GM12801 (cell line): ENCODE data around the gene ERGIC1.

ENCODE experiments used
- CTCF ChIP-seq: IDR thresholded peaks from one replicate; pipeline ENCODE4 v1.5.1; 2011; ENCODE audit warnings: control low read depth; ENCODE audit not compliant: insufficient read length; ENCODE audit errors: extremely low read depth

ERGIC1 gene

GRCh38 chr5:172834415-172835289 is 601 bp downstream of the ERGIC1 start:
- TF ChIP-seq CTCF, result no peak

- TF ChIP-seq CTCF, result no peak
Observed at GRCh38 chr5:172835290-172835993, 1.4 kb downstream of the ERGIC1 start.

- no peak for TF ChIP-seq CTCF
Observed at GRCh38 chr5:172835994-172836356, 1.9 kb downstream of the ERGIC1 start.

- TF ChIP-seq CTCF, result no peak
Observed at GRCh38 chr5:172837640-172838039, 3.6 kb downstream of the ERGIC1 start.

DNA sequence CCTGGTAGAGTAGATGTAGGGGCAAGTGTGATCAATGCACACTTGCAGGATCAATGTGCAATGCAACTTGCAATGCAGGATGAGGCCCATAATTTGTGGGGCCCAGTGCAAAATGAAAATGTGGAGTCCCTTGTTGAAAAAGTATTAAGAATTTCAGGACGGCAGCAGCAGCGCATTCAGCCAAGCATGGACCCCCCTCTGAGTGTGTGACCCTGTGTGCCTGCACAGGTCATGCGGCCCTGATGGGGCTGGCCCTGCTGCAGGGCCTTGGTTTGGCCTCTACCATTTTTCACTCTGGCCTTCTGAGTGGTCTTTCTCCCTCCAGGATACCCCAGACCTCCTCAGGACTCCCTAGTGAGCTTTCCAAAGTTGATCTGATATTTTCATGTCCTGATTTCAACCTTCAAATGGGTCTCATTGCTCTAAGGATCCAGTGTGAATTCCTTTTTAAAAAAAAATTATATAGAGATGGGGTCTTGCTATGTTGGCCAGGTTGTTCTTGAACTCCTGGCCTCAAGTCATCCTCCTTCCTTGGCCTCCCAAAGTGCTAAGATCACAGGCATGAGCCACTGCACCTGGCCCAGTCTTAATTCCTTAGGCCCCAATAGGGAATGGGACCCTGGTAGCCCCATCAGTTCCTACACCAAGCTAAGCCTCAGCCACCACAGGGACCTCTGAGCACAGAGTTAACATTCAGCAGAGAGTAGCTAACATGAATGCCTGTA is 4.3 kb downstream of the ERGIC1 start:
- no peak for TF ChIP-seq CTCF

DNA sequence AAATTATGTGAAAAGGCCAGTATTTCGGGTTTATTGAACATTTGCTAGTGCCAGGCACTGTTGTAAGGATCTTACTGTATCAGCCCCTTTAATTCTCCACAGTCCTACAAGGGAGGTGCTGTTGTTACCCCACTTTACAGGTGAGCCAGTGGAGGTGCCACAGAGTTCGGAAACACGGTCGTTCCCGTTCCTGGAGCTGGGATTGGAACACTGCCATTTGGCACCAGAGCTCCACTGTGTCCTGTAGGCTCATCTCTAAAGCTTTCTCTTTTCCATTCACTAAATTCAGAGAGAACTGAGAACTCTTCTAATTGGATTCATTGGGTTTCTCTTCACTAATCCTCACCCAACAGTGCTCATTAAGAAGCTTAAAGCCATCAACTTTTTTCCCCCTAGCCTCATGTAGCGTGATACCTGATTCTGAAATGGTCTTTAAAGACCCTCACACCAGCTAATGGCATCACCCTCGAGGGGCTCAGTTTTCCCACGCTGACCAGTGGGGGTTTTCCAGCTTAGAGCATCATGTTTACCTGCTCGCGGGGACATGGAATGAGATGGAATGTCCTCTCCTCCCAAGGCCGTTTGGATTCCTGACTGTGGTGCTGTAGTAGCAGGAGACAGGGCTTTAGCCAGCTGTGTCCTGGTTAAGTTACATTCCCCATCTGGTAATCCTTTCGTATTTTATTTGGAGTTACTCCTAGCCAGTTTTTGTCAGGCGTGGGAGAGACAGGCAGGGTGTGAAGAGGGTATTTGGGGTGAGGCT is 5.8 kb downstream of the ERGIC1 start:
- TF ChIP-seq CTCF, result no peak
